Aorta (tissue), 5 donors: ENCODE data around the gene IGFN1. TPM values are rescaled to one million over a fixed set of nuclear protein-coding genes. Genes with fewer than 3 reads are reported as not detected.

Experiments
- ATAC-seq: fragments of 200-7000 bp; cut with Tn5 transposase; one replicate; pipeline ENCODE4 v1.9.1; 2022; ENCODE audit warnings: moderate library complexity; ENCODE audit not compliant: low FRiP score
- DNase-seq, 2 donors: peaks; one replicate each; pipeline ENCODE4 v3.0.0-alpha.2; 2020
- H3K27ac ChIP-seq, 2 donors: one replicate each; pipeline ENCODE4 v1.5.1; 2013; ENCODE audit warnings: low read length in 2 of 2, mild to moderate bottlenecking in 2 of 2, moderate library complexity in 2 of 2, control low read depth in 1 of 2, inconsistent platforms in 1 of 2, low read depth in 1 of 2
- H3K27me3 ChIP-seq, 2 donors: one replicate each; pipeline ENCODE4 v1.6.1; 2013; ENCODE audit warnings: control low read depth in 1 of 2, low read length in 1 of 2, mild to moderate bottlenecking in 1 of 2, moderate library complexity in 1 of 2; ENCODE audit not compliant: insufficient read depth in 2 of 2, control insufficient read depth in 1 of 2
- H3K36me3 ChIP-seq, 2 donors: one replicate each; pipeline ENCODE4 v1.6.1; 2013; ENCODE audit warnings: control low read depth in 1 of 2, low read length in 1 of 2, mild to moderate bottlenecking in 1 of 2; ENCODE audit not compliant: insufficient read depth in 2 of 2, control insufficient read depth in 1 of 2
- H3K4me1 ChIP-seq, 2 donors: one replicate each; pipeline ENCODE4 v1.6.1; 2013; ENCODE audit warnings: low read length in 2 of 2, control low read depth in 1 of 2, mild to moderate bottlenecking in 1 of 2, moderate library complexity in 1 of 2; ENCODE audit not compliant: insufficient read depth in 2 of 2, control insufficient read depth in 1 of 2
- H3K4me3 ChIP-seq, 2 donors: one replicate each; pipeline ENCODE4 v1.5.1; 2013; ENCODE audit warnings: low read length in 2 of 2, control low read depth in 1 of 2, mild to moderate bottlenecking in 1 of 2
- H3K9me3 ChIP-seq: one replicate; pipeline ENCODE4 v1.6.1; 2013; ENCODE audit warnings: mild to moderate bottlenecking, low read length; ENCODE audit not compliant: control insufficient read depth
- WGBS, 2 donors: extraction: QIAGEN DNeasy Blood & Tissue Kit; methylation state at CpG; one replicate each; pipeline ENCODE4 v1.1.7; 2013; 5-methylcytosine and 5-hydroxymethylcytosine counted together
- intact Hi-C, 2 donors: fragments of 100-400 bp; cut with DNase I; formaldehyde crosslinking; loops; one replicate each; pipeline versions ENCODE4 v1.14.2 to v1.15.0; 2022
- polyA plus RNA-seq, 2 donors: library from polyadenylated mRNA; stranded (reverse); fragments of 200-250 nt; gene quantifications; one replicate each; pipeline ENCODE4 v1.2.3, GENCODE V29; 2013
- total RNA-seq, 2 donors: library from RNA; stranded (reverse); fragmentation: NEBNext Ultra II Directional; extraction: Animal tissue kit (Norgen Biotek cat#: 25700); gene quantifications; one replicate each; pipeline ENCODE4 v1.2.1, GENCODE V29; 2021
- donor health status: healthy with polysubstance abuse.
- donor health status: Bipolar disorder and iron deficiency.
- donor health status: DM: no; HTN: no; CAD: no.
- donor health status: DM: no; HTN: no; CAD: no.
- donor health status: DM: yes; HTN: yes; CAD: no.

The IGFN1 gene
- total and polyA plus RNA-seq, 4 donors: 0.03 to 0.50 (median 0.16) TPM

- no peak for ATAC-seq
- no peak for DNase-seq
- 87 to 88% methylated on average over 3 of the region's 3 CpGs for WGBS, 2 donors
- Histone ChIP-seq H3K4me3 (no peak overlapping the region), H3K4me1 (no peaks in the 10 kb centered on the region), H3K27me3 (no peaks in the 10 kb centered on the region), H3K27ac (no peak overlapping the region), H3K36me3 (no peaks in the 10 kb centered on the region), H3K9me3 (no peaks in the 10 kb centered on the region)
- intact Hi-C loops: no loop called here
Measured at GRCh38 chr1:201186192-201186591, 4.4 kb upstream of the IGFN1 start.

GRCh38 chr1:201189085-201189484 lies 1.5 kb upstream of the IGFN1 start:
- Histone ChIP-seq H3K27me3 (no peaks in the 10 kb centered on the region), H3K4me1 (no peaks in the 10 kb centered on the region), H3K36me3 (no peaks in the 10 kb centered on the region), H3K9me3 (no peaks in the 10 kb centered on the region), H3K27ac (no peak overlapping the region), H3K4me3 (no peak overlapping the region)
- intact Hi-C loops: no loop called here
- no peak for ATAC-seq
- 72 to 87% methylated on average over 2 of the region's 2 CpGs for WGBS, 2 donors
- no peak for DNase-seq

GRCh38 chr1:201190005-201190404 lies 619 bp upstream of the IGFN1 start:
- DNase-seq: no peak

GRCh38 chr1:201191653-201192260 lies 1.1 kb downstream of the IGFN1 start:
- ATAC-seq (no peak), DNase-seq (no peak)
- Histone ChIP-seq H3K36me3 (no peaks in the 10 kb centered on the region), H3K27me3 (no peaks in the 10 kb centered on the region), H3K4me3 (no peak overlapping the region), H3K4me1 (no peaks in the 10 kb centered on the region), H3K27ac (no peak overlapping the region), H3K9me3 (no peaks in the 10 kb centered on the region)
- WGBS, 2 donors: 87% methylated on average over 16 to 18 of the region's 18 CpGs
- intact Hi-C loops: no loop called here

More at GRCh38 chr1:201190005-201190404, 619 bp upstream of the IGFN1 start:
- WGBS, 2 donors: 87 to 92% methylated on average over 6 of the region's 6 CpGs
- no peaks in the 10 kb centered on the region for H3K4me1 ChIP-seq
- H3K27me3 ChIP-seq: no peaks in the 10 kb centered on the region
- intact Hi-C loops: no loop called here
- H3K27ac ChIP-seq: no peak overlapping the region
- no peak for ATAC-seq
- no peaks in the 10 kb centered on the region for H3K9me3 ChIP-seq
- no peak overlapping the region for H3K4me3 ChIP-seq
- H3K36me3 ChIP-seq: no peaks in the 10 kb centered on the region

GRCh38 chr1:201192261-201192788 lies 1.7 kb downstream of the IGFN1 start:
- intact Hi-C loops: no loop called here
- no peak for DNase-seq

GRCh38 chr1:201194046-201194445 lies 3.4 kb downstream of the IGFN1 start:
- 85 to 88% methylated on average over 6 of the region's 6 CpGs for WGBS, 2 donors
- intact Hi-C loops: no loop called here
- Histone ChIP-seq H3K4me3 (no peak overlapping the region), H3K27me3 (no peaks in the 10 kb centered on the region), H3K36me3 (no peaks in the 10 kb centered on the region), H3K27ac (no peak overlapping the region), H3K9me3 (no peaks in the 10 kb centered on the region), H3K4me1 (no peaks in the 10 kb centered on the region)
- peak in 1 of 2 donors; percentile 57 for DNase-seq
- ATAC-seq: no peak

More at GRCh38 chr1:201192261-201192788, 1.7 kb downstream of the IGFN1 start:
- Histone ChIP-seq H3K36me3 (no peaks in the 10 kb centered on the region), H3K4me3 (no peak overlapping the region), H3K9me3 (no peaks in the 10 kb centered on the region), H3K27me3 (no peaks in the 10 kb centered on the region), H3K4me1 (no peaks in the 10 kb centered on the region), H3K27ac (no peak overlapping the region)
- WGBS, 2 donors: 58 to 66% methylated on average over 3 of the region's 3 CpGs
- ATAC-seq: peak; percentile 25

GRCh38 chr1:201198598-201198997 lies 8.0 kb downstream of the IGFN1 start:
- Histone ChIP-seq H3K4me1 (no peaks in the 10 kb centered on the region), H3K27ac (no peak overlapping the region), H3K9me3 (no peaks in the 10 kb centered on the region), H3K4me3 (no peak overlapping the region), H3K27me3 (no peaks in the 10 kb centered on the region), H3K36me3 (no peaks in the 10 kb centered on the region)
- ATAC-seq: no peak
- WGBS, 2 donors: 95 to 100% methylated on average over 3 of the region's 3 CpGs
- peak in 1 of 2 donors; percentile 0 for DNase-seq
- intact Hi-C loops: no loop called here

GRCh38 chr1:201205036-201205435 lies 14.4 kb downstream of the IGFN1 start:
- DNase-seq: peak in 1 of 2 donors; percentile 57
- H3K9me3 ChIP-seq: no peaks in the 10 kb centered on the region
- H3K27ac ChIP-seq: no peak overlapping the region
- no peaks in the 10 kb centered on the region for H3K36me3 ChIP-seq
- ATAC-seq: no peak
- no peaks in the 10 kb centered on the region for H3K27me3 ChIP-seq
- no peak overlapping the region for H3K4me3 ChIP-seq
- WGBS, 2 donors: 86 to 87% methylated on average over 13 of the region's 13 CpGs
- no peaks in the 10 kb centered on the region for H3K4me1 ChIP-seq
- intact Hi-C loops: no loop called here

- Histone ChIP-seq H3K9me3 (no peaks in the 10 kb centered on the region), H3K36me3 (no peaks in the 10 kb centered on the region), H3K4me3 (no peak overlapping the region), H3K27me3 (no peaks in the 10 kb centered on the region), H3K4me1 (no peaks in the 10 kb centered on the region), H3K27ac (no peak overlapping the region)
- ATAC-seq (no peak), DNase-seq (no peak)
- intact Hi-C loops: no loop called here
- 62 to 63% methylated on average over 4 of the region's 4 CpGs for WGBS, 2 donors
Measured at GRCh38 chr1:201206176-201206575, 15.6 kb downstream of the IGFN1 start.
